Measurements from ENCODE around the gene COL20A1.

GRCh38 chr20:63276956-63277355 is 16.0 kb upstream of the COL20A1 start:
- TF ChIP-seq GATA1 (IDR thresholded peaks at IDR 0.05; ENCODE audit: low read depth, low read length) = no peak
- TF ChIP-seq POLR2A (IDR thresholded peaks at IDR 0.05; ENCODE audit: low read length) = no peak
